Ectodermal cell (in vitro differentiated cells): ENCODE results near the gene BCAT1.
A peak's percentile ranks its signal among the peaks of the same experiment; 100 is the strongest.
"Not testable (repeated sequence)": the region's sequence is repeated elsewhere in the genome, so short reads cannot be mapped to it uniquely, and the experiment has no call there.

Experiments
- H3K27ac ChIP-seq: 2 replicates; pipeline ENCODE4 v1.7.0; 2013; ENCODE audit warnings: mild to moderate bottlenecking, low read depth, low read length; ENCODE audit not compliant: insufficient read depth, poor library complexity, severe bottlenecking
- H3K27me3 ChIP-seq: 2 replicates; pipeline ENCODE4 v1.7.0; 2013; ENCODE audit warnings: mild to moderate bottlenecking, low read length; ENCODE audit not compliant: insufficient read depth, control insufficient read depth, poor library complexity, severe bottlenecking
- H3K36me3 ChIP-seq: one replicate; pipeline ENCODE4 v1.7.0; 2013; ENCODE audit warnings: low read length; ENCODE audit not compliant: control insufficient read depth, insufficient read depth
- H3K4me1 ChIP-seq: one replicate; pipeline ENCODE4 v1.7.0; 2013; ENCODE audit warnings: low read length; ENCODE audit not compliant: control insufficient read depth, insufficient read depth
- H3K4me3 ChIP-seq: 2 replicates; pipeline ENCODE4 v1.7.0; 2013; ENCODE audit warnings: low read depth, low read length, control low read depth; ENCODE audit not compliant: insufficient read depth
- H3K9me3 ChIP-seq: 2 replicates; pipeline ENCODE4 v1.7.0; 2013; ENCODE audit warnings: mild to moderate bottlenecking, low read length, moderate library complexity; ENCODE audit not compliant: control insufficient read depth
- WGBS, 2 experiments: methylation state at CpG; one replicate each; pipeline ENCODE4 v1.1.7; 2013; ENCODE audit warnings: missing lambda C conversion rate in 2 of 2; 5-methylcytosine and 5-hydroxymethylcytosine counted together

Gene BCAT1

GRCh38 chr12:24960222-24960855 is 11.4 kb upstream of the BCAT1 start:
- no peaks in the 10 kb centered on the region for H3K4me1 ChIP-seq
- 8 to 16% methylated on average over 2 of the region's 2 CpGs for WGBS, 2 experiments
- no peaks in the 10 kb centered on the region for H3K36me3 ChIP-seq

GRCh38 chr12:24956351-24956750 is 7.5 kb upstream of the BCAT1 start:
- not testable (repeated sequence) for H3K36me3 ChIP-seq, H3K27me3 ChIP-seq, H3K4me1 ChIP-seq, H3K9me3 ChIP-seq, H3K4me3 ChIP-seq, H3K27ac ChIP-seq
- 94% methylated on average over 6 of the region's 6 CpGs for WGBS, 2 experiments

More at GRCh38 chr12:24960222-24960855, 11.4 kb upstream of the BCAT1 start:
- no peak overlapping the region for H3K4me3 ChIP-seq
- no peak overlapping the region for H3K27ac ChIP-seq
- no peaks in the 10 kb centered on the region for H3K27me3 ChIP-seq
- H3K9me3 ChIP-seq, result no peaks in the 10 kb centered on the region

GRCh38 chr12:24955853-24956252 is 7.0 kb upstream of the BCAT1 start:
- Histone ChIP-seq H3K27me3 (no peaks in the 10 kb centered on the region), H3K9me3 (no peaks in the 10 kb centered on the region), H3K4me3 (no peak overlapping the region), H3K36me3 (no peaks in the 10 kb centered on the region), H3K27ac (no peak overlapping the region), H3K4me1 (no peaks in the 10 kb centered on the region)
- WGBS, 2 experiments, result 82 to 86% methylated on average over 18 of the region's 18 CpGs

- Histone ChIP-seq H3K27me3 (no peaks in the 10 kb centered on the region), H3K9me3 (no peaks in the 10 kb centered on the region), H3K4me3 (no peak overlapping the region), H3K36me3 (no peaks in the 10 kb centered on the region), H3K27ac (no peak overlapping the region), H3K4me1 (no peaks in the 10 kb centered on the region)
- 93 to 98% methylated on average over 3 of the region's 3 CpGs for WGBS, 2 experiments
Measured at GRCh38 chr12:24955389-24955788, 6.5 kb upstream of the BCAT1 start.

GRCh38 chr12:24954261-24954660 is 5.4 kb upstream of the BCAT1 start:
- Histone ChIP-seq H3K9me3 (no peaks in the 10 kb centered on the region), H3K36me3 (no peaks in the 10 kb centered on the region), H3K27me3 (no peaks in the 10 kb centered on the region), H3K27ac (no peak overlapping the region), H3K4me1 (no peaks in the 10 kb centered on the region), H3K4me3 (no peak overlapping the region)
- 85 to 86% methylated on average over 3 of the region's 3 CpGs for WGBS, 2 experiments

GRCh38 chr12:24952389-24952788 is 3.5 kb upstream of the BCAT1 start:
- no peaks in the 10 kb centered on the region for H3K4me1 ChIP-seq
- H3K36me3 ChIP-seq, result no peaks in the 10 kb centered on the region
- H3K9me3 ChIP-seq, result no peaks in the 10 kb centered on the region
- H3K27me3 ChIP-seq, result no peaks in the 10 kb centered on the region
- WGBS, 2 experiments, result 58 to 76% methylated on average over 1 of the region's 1 CpG
- H3K27ac ChIP-seq, result no peak overlapping the region
- H3K4me3 ChIP-seq, result no peak overlapping the region

GRCh38 chr12:24950231-24950834 is 1.4 kb upstream of the BCAT1 start:
- WGBS, 2 experiments, result 91 to 92% methylated on average over 3 of the region's 3 CpGs
- H3K27ac ChIP-seq, result peak overlapping the region; percentile 11
- H3K36me3 ChIP-seq, result no peaks in the 10 kb centered on the region
- H3K4me1 ChIP-seq, result no peaks in the 10 kb centered on the region
- H3K4me3 ChIP-seq, result no peak overlapping the region
- no peaks in the 10 kb centered on the region for H3K9me3 ChIP-seq
- H3K27me3 ChIP-seq, result no peaks in the 10 kb centered on the region

GRCh38 chr12:24948420-24948756 is 513 bp downstream of the BCAT1 start:
- H3K9me3 ChIP-seq, result no peaks in the 10 kb centered on the region
- peak overlapping the region; percentile 91 for H3K4me3 ChIP-seq
- no peaks in the 10 kb centered on the region for H3K27me3 ChIP-seq
- WGBS, 2 experiments, result 0% methylated on average over 14 of the region's 14 CpGs
- H3K27ac ChIP-seq, result peak overlapping the region; percentile 88
- peaks cover 6% of the 10 kb centered on the region for H3K36me3 ChIP-seq
- H3K4me1 ChIP-seq, result no peaks in the 10 kb centered on the region

- Histone ChIP-seq H3K27me3 (no peaks in the 10 kb centered on the region), H3K27ac (peak overlapping the region; percentile 88), H3K4me1 (no peaks in the 10 kb centered on the region), H3K36me3 (peaks cover 6% of the 10 kb centered on the region), H3K4me3 (peak overlapping the region; percentile 91), H3K9me3 (no peaks in the 10 kb centered on the region)
- WGBS, 2 experiments, result 0% methylated on average over 10 to 12 of the region's 12 CpGs
Measured at GRCh38 chr12:24947541-24948419, 1.1 kb downstream of the BCAT1 start.

- Histone ChIP-seq H3K27ac (no peak overlapping the region), H3K9me3 (no peaks in the 10 kb centered on the region), H3K4me3 (peak overlapping the region; percentile 91), H3K27me3 (no peaks in the 10 kb centered on the region), H3K36me3 (peaks cover 6% of the 10 kb centered on the region), H3K4me1 (peaks cover under 1% of the 10 kb centered on the region)
Measured at GRCh38 chr12:24945845-24946244, 3.1 kb downstream of the BCAT1 start.
